Small intestine (tissue), 7 donors: Measurements from ENCODE around the gene FAM240A. TPM values are rescaled to one million over a fixed set of nuclear protein-coding genes. Genes with fewer than 3 reads are reported as not detected.

Source experiments
- DNase-seq, 2 donors: peaks; one replicate each; pipeline versions ENCODE4 v3.0.0 to v3.0.0-alpha.2; 2013
- FAIRE-seq: peaks from 2 replicates; lab custom pipeline; 2012; peaks lifted over from hg19 to GRCh38; lab: Jason Lieb, UNC
- H3K27ac ChIP-seq, 3 donors: one replicate each; pipeline ENCODE4 v1.5.1; 2013; ENCODE audit warnings: low read length in 2 of 3, mild to moderate bottlenecking in 2 of 3, control low read depth in 1 of 3, inconsistent platforms in 1 of 3, low read depth in 1 of 3, moderate library complexity in 1 of 3
- H3K27me3 ChIP-seq, 3 donors: one replicate each; pipeline ENCODE4 v1.6.1; 2013; ENCODE audit warnings: low read length in 3 of 3, inconsistent platforms in 1 of 3; ENCODE audit not compliant: control insufficient read depth in 3 of 3, insufficient read depth in 3 of 3
- H3K36me3 ChIP-seq, 3 donors: one replicate each; pipeline ENCODE4 v1.6.1; 2013; ENCODE audit warnings: low read length in 3 of 3, inconsistent platforms in 1 of 3, low read depth in 1 of 3, mild to moderate bottlenecking in 1 of 3, moderate library complexity in 1 of 3; ENCODE audit not compliant: control insufficient read depth in 3 of 3, insufficient read depth in 2 of 3
- H3K4me1 ChIP-seq, 3 donors: one replicate each; pipeline ENCODE4 v1.6.1; 2013; ENCODE audit warnings: low read length in 2 of 3, inconsistent platforms in 1 of 3, low read depth in 1 of 3, mild to moderate bottlenecking in 1 of 3, moderate library complexity in 1 of 3; ENCODE audit not compliant: control insufficient read depth in 3 of 3, insufficient read depth in 2 of 3
- H3K4me3 ChIP-seq, 3 donors: one replicate each; pipeline ENCODE4 v1.5.1; 2013; ENCODE audit warnings: low read length in 3 of 3, control low read depth in 1 of 3, inconsistent platforms in 1 of 3, low read depth in 1 of 3, mild to moderate bottlenecking in 1 of 3, moderate library complexity in 1 of 3
- H3K9me3 ChIP-seq, 2 donors: one replicate each; pipeline ENCODE4 v1.6.1; 2013; ENCODE audit warnings: low read depth in 1 of 2, low read length in 1 of 2; ENCODE audit not compliant: control insufficient read depth in 2 of 2, insufficient read depth in 1 of 2
- WGBS, 3 donors: extraction: QIAGEN DNeasy Blood & Tissue Kit; methylation state at CpG; one replicate each; pipeline ENCODE4 v1.1.7; 2013; 5-methylcytosine and 5-hydroxymethylcytosine counted together
- polyA plus RNA-seq, 4 donors: library from polyadenylated mRNA; stranded (reverse) in 3 of 4; unstranded in 1 of 4; fragments of 200-250 nt in 3 of 4; fragments of 120-200 nt in 1 of 4; gene quantifications; one replicate each; pipeline versions ENCODE4 v1.2.1 to v1.2.3, GENCODE V29; 2013
- donor health status: healthy with polysubstance abuse.
- donor health status: control.
- donor health status: control.
- donor health status: Bipolar disorder and iron deficiency.
- donor health status: healthy.

The FAM240A gene
- polyA plus RNA-seq, 4 donors = not detected

DNA sequence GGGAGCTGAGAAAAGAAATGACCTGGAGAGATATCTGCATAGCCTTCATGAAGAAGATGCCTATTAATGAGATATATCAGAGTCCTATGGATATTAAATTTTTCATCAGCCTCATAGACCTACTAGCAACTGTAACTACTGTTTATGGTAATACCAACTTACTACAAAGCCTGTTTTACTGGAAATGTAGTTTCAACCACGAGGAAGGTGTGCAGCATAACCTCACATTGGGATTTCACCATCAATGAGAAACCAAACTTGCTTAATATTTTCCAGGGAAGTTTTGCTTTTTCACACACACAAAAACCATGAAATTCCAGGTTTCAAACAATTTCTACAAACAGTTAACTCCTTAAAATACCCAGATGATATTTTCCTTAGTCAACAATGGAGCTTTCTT lies 31.4 kb downstream of the FAM240A start:
- no peak for DNase-seq
- Histone ChIP-seq H3K4me1 (no peaks in the 10 kb centered on the region), H3K4me3 (no peak overlapping the region), H3K27ac (no peak overlapping the region), H3K27me3 (peaks cover 0 to 10% (median 0%) of the 10 kb centered on the region in 3 donors), H3K36me3 (no peaks in the 10 kb centered on the region), H3K9me3 (peaks cover 0 to 17% of the 10 kb centered on the region in 2 donors)
- WGBS, 3 donors = 54 to 71% (median 63%) methylated on average over 1 of the region's 1 CpG
- FAIRE-seq = no peak

DNA sequence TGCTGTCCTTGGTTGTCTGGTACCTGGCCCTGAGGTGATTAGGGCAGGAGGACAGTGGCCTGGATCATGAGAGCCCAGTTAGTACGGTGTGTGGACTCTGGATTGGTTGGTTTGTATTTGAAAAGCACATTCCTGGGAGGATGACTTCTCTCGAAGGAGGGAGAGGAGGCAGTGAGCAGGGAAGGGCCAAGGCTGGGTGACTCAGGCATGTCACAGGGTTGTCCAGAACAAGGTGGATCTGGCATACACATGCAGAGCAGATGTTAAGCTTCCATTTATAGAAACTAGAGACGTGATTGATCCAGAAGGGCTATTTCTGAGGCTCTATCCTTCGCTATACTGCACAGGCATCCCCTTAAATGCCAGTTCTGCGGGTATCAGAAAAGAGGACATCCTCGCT lies 34.4 kb downstream of the FAM240A start:
- WGBS, 3 donors = 45 to 66% (median 48%) methylated on average over 6 of the region's 6 CpGs
- H3K27ac ChIP-seq = no peak overlapping the region
- H3K4me1 ChIP-seq = no peaks in the 10 kb centered on the region
- no peak for DNase-seq
- H3K36me3 ChIP-seq = no peaks in the 10 kb centered on the region
- H3K9me3 ChIP-seq = peaks cover 0 to 5% of the 10 kb centered on the region in 2 donors
- no peak for FAIRE-seq
- H3K27me3 ChIP-seq = peaks cover 0 to 7% (median 0%) of the 10 kb centered on the region in 3 donors
- H3K4me3 ChIP-seq = no peak overlapping the region

DNA sequence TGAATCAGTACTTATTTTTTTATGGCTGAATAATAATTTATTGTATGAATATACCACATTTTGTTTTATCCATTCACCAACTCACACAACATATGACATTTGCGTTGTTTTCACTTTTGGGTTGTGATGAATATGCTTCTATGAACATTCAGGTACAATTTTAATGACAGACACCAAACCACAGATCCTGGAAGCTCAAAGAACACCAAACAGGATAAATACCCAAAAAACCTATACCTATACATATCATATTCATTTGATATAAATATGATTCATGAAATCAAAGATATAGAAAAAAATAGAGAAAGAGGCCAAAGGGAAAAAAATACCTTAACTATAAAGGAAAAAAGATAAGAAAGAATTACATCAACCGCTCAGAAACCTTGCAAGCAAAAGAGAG lies 35.8 kb downstream of the FAM240A start:
- H3K4me3 ChIP-seq = no peak overlapping the region
- DNase-seq = no peak
- H3K36me3 ChIP-seq = no peaks in the 10 kb centered on the region
- no peak overlapping the region for H3K27ac ChIP-seq
- no peak for FAIRE-seq
- no peaks in the 10 kb centered on the region for H3K4me1 ChIP-seq
- peaks cover 0 to 5% of the 10 kb centered on the region in 2 donors for H3K9me3 ChIP-seq
- peaks cover 0 to 5% (median 2%) of the 10 kb centered on the region in 3 donors for H3K27me3 ChIP-seq
- WGBS, 3 donors = 49 to 96% (median 93%) methylated on average over 2 of the region's 2 CpGs

DNA sequence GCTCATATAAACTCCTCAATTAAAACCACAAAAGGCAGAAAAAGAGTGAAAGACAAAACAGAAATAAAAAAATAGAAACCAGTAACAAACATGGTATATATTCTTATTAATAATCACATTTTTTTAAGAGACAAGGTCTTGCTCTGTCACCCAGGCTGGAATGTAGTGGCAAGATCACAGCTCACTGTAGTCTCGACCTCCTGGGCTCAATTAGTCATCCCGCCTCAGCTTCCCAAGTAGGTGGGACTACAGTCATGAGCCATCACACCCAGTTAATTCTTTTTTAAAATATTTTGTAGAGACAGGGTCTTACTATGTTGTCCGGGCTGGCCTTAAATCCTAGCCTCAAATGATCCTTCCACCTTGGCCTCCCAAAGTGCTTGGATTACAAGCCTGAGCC lies 37.1 kb downstream of the FAM240A start:
- WGBS, 3 donors = 72 to 82% (median 76%) methylated on average over 3 of the region's 3 CpGs
- Histone ChIP-seq H3K4me1 (no peaks in the 10 kb centered on the region), H3K36me3 (no peaks in the 10 kb centered on the region), H3K27ac (no peak overlapping the region), H3K4me3 (no peak overlapping the region), H3K9me3 (peaks cover 0 to 5% of the 10 kb centered on the region in 2 donors), H3K27me3 (peaks cover 0 to 5% (median 2%) of the 10 kb centered on the region in 3 donors)
- FAIRE-seq (no peak), DNase-seq (no peak)

DNA sequence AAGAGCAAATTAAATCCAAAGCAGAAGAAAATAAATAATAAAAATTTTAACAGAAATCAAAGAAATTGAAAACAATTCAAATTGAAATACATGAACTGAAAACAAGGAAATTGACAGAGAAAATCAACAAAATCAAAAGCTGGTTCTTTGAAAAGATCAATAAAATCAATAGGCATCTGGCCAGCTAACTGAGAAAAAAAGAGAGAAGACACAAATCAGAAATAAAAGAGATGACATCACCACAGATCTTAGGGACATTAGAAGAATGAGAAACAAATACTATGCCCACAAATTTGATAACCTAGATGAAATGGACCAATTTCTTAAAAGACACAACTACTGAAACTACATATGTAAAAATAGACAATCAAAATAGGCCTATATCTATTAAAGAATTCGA lies 38.8 kb downstream of the FAM240A start:
- WGBS, 3 donors = 50 to 59% (median 55%) methylated on average over 1 of the region's 1 CpG
- FAIRE-seq = no peak

DNA sequence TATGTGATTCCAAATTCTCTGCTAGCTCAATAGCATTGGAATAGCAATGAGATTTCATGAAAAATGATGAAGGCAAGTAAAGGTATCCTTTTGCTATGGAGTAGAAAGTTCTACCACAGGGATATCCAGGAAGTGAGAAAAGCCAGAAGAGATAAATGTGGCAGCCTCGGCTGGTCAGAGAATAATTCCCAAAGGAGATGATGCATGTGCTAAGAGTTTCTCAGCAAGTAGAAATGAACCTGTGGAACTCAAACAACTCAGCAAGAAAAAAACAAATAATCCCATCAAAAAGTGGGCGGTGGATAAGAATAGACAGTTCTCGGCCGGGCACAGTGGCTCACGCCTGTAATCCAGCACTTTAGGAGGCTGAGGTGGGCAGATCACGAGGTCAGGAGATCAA lies 42.9 kb downstream of the FAM240A start:
- Histone ChIP-seq H3K9me3 (peaks cover 0 to 5% of the 10 kb centered on the region in 2 donors), H3K36me3 (no peaks in the 10 kb centered on the region), H3K4me1 (no peaks in the 10 kb centered on the region), H3K27me3 (peaks cover 0 to 3% (median 2%) of the 10 kb centered on the region in 3 donors), H3K4me3 (no peak overlapping the region), H3K27ac (no peak overlapping the region)
- 75 to 83% (median 80%) methylated on average over 6 of the region's 6 CpGs for whole genome bisulfite sequencing, 3 donors
- no peak for DNase-seq
- no peak for FAIRE-seq

More for the DNA sequence above, 38.8 kb downstream of the FAM240A start:
- H3K4me1 ChIP-seq = no peaks in the 10 kb centered on the region
- no peaks in the 10 kb centered on the region for H3K36me3 ChIP-seq
- peaks cover 0 to 5% of the 10 kb centered on the region in 2 donors for H3K9me3 ChIP-seq
- H3K27me3 ChIP-seq = peaks cover 0 to 2% (median 0%) of the 10 kb centered on the region in 3 donors
- H3K4me3 ChIP-seq = no peak overlapping the region
- no peak overlapping the region for H3K27ac ChIP-seq
- DNase-seq = no peak

DNA sequence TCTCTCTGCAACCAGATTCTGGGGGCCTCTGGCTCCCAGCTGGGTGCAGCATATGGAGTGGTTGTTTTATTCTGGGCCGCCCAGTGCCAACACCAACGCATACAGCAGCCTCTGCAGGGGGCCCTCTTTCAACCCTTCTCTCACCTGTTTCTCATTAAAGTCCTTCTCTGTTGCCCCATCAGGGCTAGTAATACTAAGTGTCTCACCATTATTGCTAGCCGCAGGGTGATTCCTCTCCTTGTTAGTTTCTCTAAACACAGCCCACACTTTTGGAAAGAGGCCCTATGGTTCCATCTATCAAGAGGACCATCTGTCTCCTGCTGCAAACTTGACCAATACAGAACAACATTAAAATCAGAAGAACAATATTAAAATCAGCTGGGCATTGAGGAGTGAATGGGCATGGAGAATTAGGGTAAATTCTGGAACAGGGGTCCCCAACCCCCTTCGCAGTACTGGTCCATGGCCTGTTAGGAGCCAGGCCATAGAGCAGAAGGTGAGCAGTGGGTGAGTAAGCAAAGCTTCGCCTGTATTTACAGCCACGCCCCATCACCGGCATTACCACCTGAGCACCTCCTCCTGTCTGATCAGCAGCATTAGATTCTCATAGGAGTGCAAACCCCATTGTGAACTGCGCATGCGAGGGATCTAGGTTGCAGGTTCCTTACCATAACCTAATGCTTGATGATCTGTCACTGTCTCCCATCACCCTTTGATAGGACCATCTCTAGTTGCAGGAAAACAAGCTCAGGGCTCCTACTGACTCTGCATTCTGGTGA lies 44.6 kb downstream of the FAM240A start:
- no peak for DNase-seq
- H3K4me1 ChIP-seq = no peaks in the 10 kb centered on the region
- peaks cover 0 to 3% (median 2%) of the 10 kb centered on the region in 3 donors for H3K27me3 ChIP-seq
- H3K9me3 ChIP-seq = peaks cover 0 to 5% of the 10 kb centered on the region in 2 donors
- no peak for FAIRE-seq
- WGBS, 3 donors = 66 to 80% (median 77%) methylated on average over 9 of the region's 9 CpGs
- no peak overlapping the region for H3K27ac ChIP-seq
- no peaks in the 10 kb centered on the region for H3K36me3 ChIP-seq
- H3K4me3 ChIP-seq = no peak overlapping the region

DNA sequence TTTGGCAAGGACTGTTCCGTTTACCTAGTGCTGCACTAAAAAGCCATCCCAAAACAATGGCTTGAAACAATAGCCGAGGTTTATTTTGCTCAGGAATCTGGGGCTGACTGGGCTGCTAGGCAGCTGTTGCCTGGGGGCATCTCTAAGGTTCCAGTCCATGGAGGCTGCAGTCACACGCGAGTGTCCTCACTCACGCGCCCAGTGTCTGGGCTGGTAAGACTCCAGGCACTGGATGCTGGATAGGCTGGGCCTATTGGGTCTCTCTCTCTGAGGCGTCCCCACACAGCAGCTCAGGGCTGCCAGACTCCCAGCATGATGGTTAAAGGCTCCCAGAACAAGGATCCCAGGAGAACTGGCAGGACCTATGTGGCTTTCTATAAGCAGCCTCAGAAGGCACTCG lies 47.0 kb downstream of the FAM240A start:
- DNase-seq (no peak), FAIRE-seq (no peak)
- 88 to 94% (median 90%) methylated on average over 8 of the region's 8 CpGs for WGBS, 3 donors
- Histone ChIP-seq H3K27ac (no peak overlapping the region), H3K27me3 (peaks cover 0 to 3% (median 0%) of the 10 kb centered on the region in 3 donors), H3K36me3 (no peaks in the 10 kb centered on the region), H3K9me3 (no peaks in the 10 kb centered on the region), H3K4me1 (no peaks in the 10 kb centered on the region), H3K4me3 (no peak overlapping the region)
